Heart left ventricle (tissue), 16 donors: ENCODE data around the gene PRR19. TPM values are rescaled to one million over a fixed set of nuclear protein-coding genes. Genes with fewer than 3 reads are reported as not detected.

Experiments used
- ATAC-seq, 4 donors: fragments of 200-7000 bp; cut with Tn5 transposase; one replicate each; pipeline ENCODE4 v1.9.1; 2020 to 2022; ENCODE audit warnings: moderate library complexity in 4 of 4, mild to moderate bottlenecking in 3 of 4, moderate number of reproducible peaks in 1 of 4
- DNase-seq, 5 donors: peaks; one replicate each; pipeline ENCODE4 v3.0.0-alpha.2; 2020
- H3K27ac ChIP-seq, 12 donors: fragments of 200-600 bp; sonication (generic) in 4 of 12; one replicate each; pipeline versions ENCODE4 v1.5.0 to v1.8.0; 2016 to 2022; ENCODE audit warnings: mild to moderate bottlenecking in 2 of 12
- H3K27me3 ChIP-seq, 9 donors: fragments of 200-600 bp; sonication (generic) in 2 of 9; one replicate each; pipeline versions ENCODE4 v1.5.1 to v1.8.0; 2016 to 2022; ENCODE audit warnings: mild to moderate bottlenecking in 3 of 9
- H3K36me3 ChIP-seq, 9 donors: fragments of 200-600 bp; sonication (generic) in 2 of 9; one replicate each; pipeline versions ENCODE4 v1.5.0 to v1.8.0; 2018 to 2022; ENCODE audit warnings: mild to moderate bottlenecking in 2 of 9
- H3K4me1 ChIP-seq, 12 donors: fragments of 200-600 bp; sonication (generic) in 4 of 12; one replicate each; pipeline versions ENCODE4 v1.5.0 to v1.8.0; 2016 to 2022; ENCODE audit warnings: mild to moderate bottlenecking in 3 of 12
- H3K4me3 ChIP-seq, 12 donors: fragments of 200-600 bp; sonication (generic) in 4 of 12; one replicate each; pipeline versions ENCODE4 v1.5.0 to v1.8.0; 2017 to 2022; ENCODE audit warnings: mild to moderate bottlenecking in 9 of 12, moderate library complexity in 4 of 12
- H3K9me3 ChIP-seq, 12 donors: fragments of 200-600 bp; sonication (generic) in 4 of 12; one replicate each; pipeline versions ENCODE4 v1.5.0 to v1.8.0; 2016 to 2022; ENCODE audit warnings: mild to moderate bottlenecking in 1 of 12
- POLR2A ChIP-seq, 2 donors: fragments of 450-650 bp; IDR thresholded peaks; one replicate each; pipeline ENCODE4 v1.6.1; 2017; ENCODE audit warnings: antibody characterized with exemption in 2 of 2, mild to moderate bottlenecking in 2 of 2, moderate library complexity in 2 of 2
- WGBS, 4 donors: extraction: QIAGEN DNeasy Blood & Tissue Kit in 2 of 4; methylation state at CpG; one replicate each; pipeline versions ENCODE4 v1.1.5 to v1.1.7; 2013 to 2018; 5-methylcytosine and 5-hydroxymethylcytosine counted together
- intact Hi-C, 10 donors: fragments of 100-400 bp; cut with DNase I; formaldehyde crosslinking; loops; one replicate each; pipeline versions ENCODE4 v1.11.1 to v1.14.2; 2022
- polyA plus RNA-seq, 2 donors: library from polyadenylated mRNA; stranded (reverse); fragments of 200-250 nt; gene quantifications; one replicate each; pipeline ENCODE4 v1.2.3, GENCODE V29; 2013
- total RNA-seq, 9 donors: library from RNA; depleted of rRNA in 2 of 9; stranded (reverse); fragments of >200 nt in 2 of 9; fragmentation: NEBNext Ultra II Directional in 3 of 9; extraction: Animal tissue kit (Norgen Biotek cat#: 25700) in 3 of 9; gene quantifications; one replicate each; pipeline versions ENCODE4 v1.1.0 to v1.2.4, GENCODE V29; 2016 to 2023
- TF ChIP-seq, protein P1 (sequence below), 12 donors: fragments of 200-600 bp; sonication (generic) in 4 of 12; IDR thresholded peaks; one replicate each; pipeline versions ENCODE4 v1.5.0 to v1.8.0; 2018 to 2022; ENCODE audit warnings: antibody characterized with exemption in 12 of 12, mild to moderate bottlenecking in 5 of 12
- donor health status: ischemic (EF 13 %, LVEDD 7.1; RV severe dilation, severe dysfunction).
- donor health status: healthy with polysubstance abuse.
- donor health status: DM: no; HTN: yes; CAD: no.
- donor health status: DM: no; HTN: no; CAD: no.
- donor health status: ischemic (EF 25% LVEDD 6.9; RV normal size, moderate dysfunction).
- donor health status: ischemic (EF 25% LVEDD 5.7; RV mildly dilated, moderate dysfunction).
- donor health status: healthy.
- donor health status: DM: yes; HTN: yes; CAD: no.
- donor health status: ischemic (EF 35%, LVEDD 5.7; RV mildly dilated, moderate dysfunction).
- donor health status: nonischemic (EF 11% LVEDD 7.7; RV severe dilation, severe dysfunction).
- donor health status: DM: yes; HTN: yes; CAD: no.
- donor health status: PGD.
- donor health status: ischemic (EF 29% LVEDD 5.4; RV normal size, mild dysfunction).
- donor health status: nonischemic (EF 23%, LVEDD 6.1; RV moderate dilation, normal function).

Gene PRR19
- total and polyA plus RNA-seq, 11 donors, result 0.16 to 0.53 (median 0.28) TPM; not detected in 7

DNA sequence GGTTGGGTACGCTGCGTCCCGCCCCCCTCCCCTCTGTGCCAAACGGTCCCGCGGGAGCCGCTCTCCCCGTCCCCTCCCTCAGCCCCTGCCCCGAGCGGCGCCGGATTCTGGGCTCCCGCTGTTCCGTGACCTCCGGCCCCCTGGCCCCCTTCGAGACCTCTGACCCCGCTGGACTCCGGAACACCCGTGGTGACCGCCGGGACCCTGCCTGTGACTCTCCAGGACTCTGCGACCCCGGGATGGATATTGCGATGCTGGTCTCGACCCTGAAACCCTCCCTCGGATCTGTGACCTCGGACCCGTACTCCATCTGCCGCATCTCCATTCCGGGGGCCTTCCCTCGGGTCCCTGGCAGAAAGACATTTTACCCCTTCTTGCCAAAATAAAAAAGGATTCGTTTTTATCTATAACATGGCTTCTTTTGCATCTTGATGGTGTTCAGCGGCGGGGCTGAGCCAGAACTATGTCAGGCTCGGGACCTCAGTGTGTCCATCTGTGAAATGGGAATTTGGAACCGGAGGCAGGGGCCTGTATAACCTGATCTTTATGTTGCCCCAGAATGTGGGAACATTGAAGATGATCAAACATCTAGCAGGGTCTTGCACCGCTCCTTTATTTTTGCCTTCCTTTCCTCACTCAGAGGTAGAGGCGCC lies 22.8 kb downstream of the PRR19 start:
- DNase-seq (peak in 1 of 5 donors; percentile 67), ATAC-seq (no peak)
- H3K4me1 ChIP-seq, result peaks cover 2 to 49% (median 25%) of the 10 kb centered on the region in 12 donors
- H3K4me3 ChIP-seq, result peak overlapping the region in 11 of 12 donors; percentile 10 to 92 (median 85)
- H3K36me3 ChIP-seq, result no peaks in the 10 kb centered on the region
- 2 to 7% (median 4%) methylated on average over 22 to 38 of the region's 38 CpGs for WGBS, 4 donors
- H3K27ac ChIP-seq, result no peak overlapping the region
- no peaks in the 10 kb centered on the region for H3K9me3 ChIP-seq
- TF ChIP-seq, protein P1, sequence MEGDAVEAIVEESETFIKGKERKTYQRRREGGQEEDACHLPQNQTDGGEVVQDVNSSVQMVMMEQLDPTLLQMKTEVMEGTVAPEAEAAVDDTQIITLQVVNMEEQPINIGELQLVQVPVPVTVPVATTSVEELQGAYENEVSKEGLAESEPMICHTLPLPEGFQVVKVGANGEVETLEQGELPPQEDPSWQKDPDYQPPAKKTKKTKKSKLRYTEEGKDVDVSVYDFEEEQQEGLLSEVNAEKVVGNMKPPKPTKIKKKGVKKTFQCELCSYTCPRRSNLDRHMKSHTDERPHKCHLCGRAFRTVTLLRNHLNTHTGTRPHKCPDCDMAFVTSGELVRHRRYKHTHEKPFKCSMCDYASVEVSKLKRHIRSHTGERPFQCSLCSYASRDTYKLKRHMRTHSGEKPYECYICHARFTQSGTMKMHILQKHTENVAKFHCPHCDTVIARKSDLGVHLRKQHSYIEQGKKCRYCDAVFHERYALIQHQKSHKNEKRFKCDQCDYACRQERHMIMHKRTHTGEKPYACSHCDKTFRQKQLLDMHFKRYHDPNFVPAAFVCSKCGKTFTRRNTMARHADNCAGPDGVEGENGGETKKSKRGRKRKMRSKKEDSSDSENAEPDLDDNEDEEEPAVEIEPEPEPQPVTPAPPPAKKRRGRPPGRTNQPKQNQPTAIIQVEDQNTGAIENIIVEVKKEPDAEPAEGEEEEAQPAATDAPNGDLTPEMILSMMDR (IDR thresholded peaks at IDR 0.05), result peak in 2 of 12 donors; percentile 78 to 89
- no peak for TF ChIP-seq POLR2A (IDR thresholded peaks at IDR 0.05)
- peaks cover 10 to 25% (median 21%) of the 10 kb centered on the region in 9 donors for H3K27me3 ChIP-seq
- intact Hi-C loops, result loop anchor here in 6 of 10 donors (1.0 to 10.0 kb wide), 7 partner anchors 37 to 192 kb away; partner anchors contain the start of gene POU2F2 (in 5 of the 6)

DNA sequence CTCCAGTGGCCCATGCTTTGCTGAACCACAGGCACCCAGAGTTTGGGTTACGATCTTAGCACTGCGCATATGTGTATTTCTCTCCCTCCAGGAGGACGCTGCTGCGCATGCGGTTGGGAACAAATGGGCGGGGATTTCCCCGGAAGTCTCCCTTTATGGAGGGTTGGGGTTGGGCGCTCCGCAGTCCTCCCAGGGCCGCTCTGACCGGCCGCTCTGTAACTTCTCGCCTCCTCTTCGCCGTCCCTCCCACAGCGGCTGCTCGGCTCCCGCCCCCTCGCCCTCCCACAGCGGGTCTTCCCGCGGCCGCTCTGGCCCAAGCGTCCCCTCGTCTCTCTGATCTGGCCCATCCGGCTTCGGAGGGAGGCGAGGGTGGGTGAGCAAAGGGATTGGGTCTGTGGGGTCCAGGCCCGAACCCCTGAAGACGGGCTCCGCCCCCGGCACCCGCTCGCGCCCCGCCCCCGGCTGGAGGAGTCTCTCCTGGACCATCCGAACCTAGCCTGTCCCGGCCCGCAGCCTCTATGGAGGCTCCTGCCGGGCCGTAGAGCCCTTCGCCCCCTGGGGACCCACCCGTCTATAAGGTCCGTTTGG lies 23.5 kb downstream of the PRR19 start, which contains the start of gene MEGF8:
MEGF8 (plus strand) TSS at position 328 of the 588 bp plus-strand sequence. CDS start 609 bp downstream, outside the sequence.
- Histone ChIP-seq H3K4me1 (peaks cover 2 to 53% (median 25%) of the 10 kb centered on the region in 12 donors), H3K27me3 (peaks cover 10 to 25% (median 21%) of the 10 kb centered on the region in 9 donors), H3K27ac (peak within 1 kb of the TSS; percentile 29 to 88 (median 81)), H3K4me3 (peak within 1 kb of the TSS; percentile 68 to 98 (median 88)), H3K9me3 (no peaks in the 10 kb centered on the region), H3K36me3 (no peaks in the 10 kb centered on the region)
- DNase-seq, result peak; percentile 97 to 99 (median 98)
- peak; percentile 97 to 99 (median 98) for ATAC-seq
- intact Hi-C loops, result loop anchor here in 6 of 10 donors (1.0 to 10.0 kb wide), 6 partner anchors 77 to 193 kb away; partner anchors contain the start of gene POU2F2 (in 5 of the 6)
- 0% methylated on average over 11 to 45 of the region's 45 CpGs for WGBS, 4 donors
- TF ChIP-seq POLR2A (IDR thresholded peaks at IDR 0.05), result peak; percentile 4 to 85
- TF ChIP-seq, protein P1 (IDR thresholded peaks at IDR 0.05), result peak in 10 of 12 donors; percentile 76 to 97 (median 84)

DNA sequence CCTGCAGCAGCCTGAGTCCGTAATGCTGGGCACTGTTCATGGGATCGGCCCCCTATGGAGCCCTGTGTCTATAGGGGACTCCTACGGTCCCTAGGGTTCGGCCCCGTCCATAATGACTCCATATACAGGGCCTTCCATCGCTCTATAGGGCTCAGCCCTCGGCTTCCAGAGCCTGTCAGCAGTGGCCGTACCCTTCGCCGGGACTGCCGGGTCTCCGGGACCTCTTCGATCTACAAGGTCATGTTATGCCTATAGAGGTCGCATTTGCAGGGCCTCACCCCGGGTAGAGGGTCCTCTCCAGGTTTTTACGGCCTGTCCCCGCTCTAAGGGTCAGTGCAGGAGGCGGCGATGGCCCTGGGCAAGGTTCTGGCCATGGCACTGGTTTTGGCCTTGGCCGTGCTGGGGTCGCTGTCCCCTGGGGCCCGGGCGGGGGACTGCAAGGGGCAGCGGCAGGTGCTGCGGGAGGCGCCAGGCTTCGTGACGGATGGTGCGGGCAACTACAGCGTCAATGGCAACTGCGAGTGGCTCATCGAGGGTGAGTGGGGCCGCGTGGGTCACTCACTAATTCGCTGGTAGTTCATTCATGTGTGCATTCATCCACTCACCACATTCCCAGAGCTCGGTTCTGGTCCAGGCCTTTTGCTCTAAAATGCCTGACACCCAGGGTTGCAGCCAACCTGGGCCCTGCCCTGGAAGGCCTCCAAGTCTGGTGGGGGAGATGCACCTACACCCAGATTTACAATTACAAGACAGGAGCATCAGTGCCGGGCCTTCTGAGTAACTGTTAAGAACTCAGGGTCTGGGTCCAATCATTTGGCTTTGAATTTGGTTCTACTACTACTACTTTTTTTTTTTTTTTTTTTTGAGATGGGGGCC lies 24.2 kb downstream of the PRR19 start:
- intact Hi-C loops, result loop anchor here in 6 of 10 donors (1.0 to 10.0 kb wide), 6 partner anchors 76 to 194 kb away; partner anchors contain the start of gene POU2F2 (in 5 of the 6)
- DNase-seq (peak in 3 of 5 donors; percentile 42 to 65 (median 45)), ATAC-seq (peak in 3 of 4 donors; percentile 0 to 35 (median 19))
- 3 to 10% (median 5%) methylated on average over 14 to 37 of the region's 37 CpGs for WGBS, 4 donors
- peaks cover 10 to 25% (median 21%) of the 10 kb centered on the region in 9 donors for H3K27me3 ChIP-seq
- H3K27ac ChIP-seq, result peak overlapping the region; percentile 29 to 88 (median 81)
- H3K4me1 ChIP-seq, result peaks cover 2 to 53% (median 25%) of the 10 kb centered on the region in 12 donors
- TF ChIP-seq, protein P1 (IDR thresholded peaks at IDR 0.05), result peak in 1 of 12 donors; percentile 15
- TF ChIP-seq POLR2A (IDR thresholded peaks at IDR 0.05), result no peak
- no peaks in the 10 kb centered on the region for H3K9me3 ChIP-seq
- peak overlapping the region; percentile 68 to 98 (median 88) for H3K4me3 ChIP-seq
- H3K36me3 ChIP-seq, result no peaks in the 10 kb centered on the region
